ENCODE results near the gene CFAP74. TPM values are rescaled to one million over a fixed set of nuclear protein-coding genes. Genes with fewer than 3 reads are reported as not detected.

Gene CFAP74
- total and polyA plus RNA-seq, 2 of the 13 experiments (the other 11 are each of a cell fraction or from before 2014, with no cell fraction given) = 0.27 to 0.62 TPM

DNA sequence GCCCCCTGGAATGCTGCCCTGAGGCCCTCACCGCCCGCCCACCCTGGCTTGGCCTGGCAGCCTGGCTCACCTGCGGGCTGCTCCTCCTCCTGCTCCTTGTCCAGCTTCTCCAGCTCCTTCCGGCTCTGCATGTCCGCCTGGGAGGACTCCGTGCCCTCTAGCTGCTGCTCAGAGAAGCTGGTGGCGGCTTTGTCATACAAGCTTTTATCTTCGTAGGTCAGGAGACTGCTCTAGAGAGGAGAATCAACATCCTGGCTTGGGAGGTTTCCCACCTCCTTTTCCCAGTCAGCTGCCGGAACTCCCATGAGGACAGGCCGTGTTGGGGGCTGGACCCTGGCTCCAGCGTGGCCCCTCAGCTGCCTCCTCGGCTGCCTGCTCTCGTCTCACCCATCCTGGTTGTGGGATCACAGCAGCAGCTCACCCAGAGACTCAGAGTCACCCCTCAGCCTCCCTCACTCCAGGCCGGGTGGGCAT is 47.9 kb downstream of the CFAP74 start (continued):
- TF ChIP-seq, protein P1, sequence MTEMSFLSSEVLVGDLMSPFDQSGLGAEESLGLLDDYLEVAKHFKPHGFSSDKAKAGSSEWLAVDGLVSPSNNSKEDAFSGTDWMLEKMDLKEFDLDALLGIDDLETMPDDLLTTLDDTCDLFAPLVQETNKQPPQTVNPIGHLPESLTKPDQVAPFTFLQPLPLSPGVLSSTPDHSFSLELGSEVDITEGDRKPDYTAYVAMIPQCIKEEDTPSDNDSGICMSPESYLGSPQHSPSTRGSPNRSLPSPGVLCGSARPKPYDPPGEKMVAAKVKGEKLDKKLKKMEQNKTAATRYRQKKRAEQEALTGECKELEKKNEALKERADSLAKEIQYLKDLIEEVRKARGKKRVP (CRISPR knock-in tag; IDR thresholded peaks at IDR 0.05) = no peak
- TF ChIP-seq ZKSCAN5 (CRISPR knock-in tag; IDR thresholded peaks at IDR 0.05) = no peak
- peak; percentile 15; the same call in 1 of the 2 replicates for TF ChIP-seq FOXO1 (CRISPR knock-in tag; IDR thresholded peaks at IDR 0.05)

DNA sequence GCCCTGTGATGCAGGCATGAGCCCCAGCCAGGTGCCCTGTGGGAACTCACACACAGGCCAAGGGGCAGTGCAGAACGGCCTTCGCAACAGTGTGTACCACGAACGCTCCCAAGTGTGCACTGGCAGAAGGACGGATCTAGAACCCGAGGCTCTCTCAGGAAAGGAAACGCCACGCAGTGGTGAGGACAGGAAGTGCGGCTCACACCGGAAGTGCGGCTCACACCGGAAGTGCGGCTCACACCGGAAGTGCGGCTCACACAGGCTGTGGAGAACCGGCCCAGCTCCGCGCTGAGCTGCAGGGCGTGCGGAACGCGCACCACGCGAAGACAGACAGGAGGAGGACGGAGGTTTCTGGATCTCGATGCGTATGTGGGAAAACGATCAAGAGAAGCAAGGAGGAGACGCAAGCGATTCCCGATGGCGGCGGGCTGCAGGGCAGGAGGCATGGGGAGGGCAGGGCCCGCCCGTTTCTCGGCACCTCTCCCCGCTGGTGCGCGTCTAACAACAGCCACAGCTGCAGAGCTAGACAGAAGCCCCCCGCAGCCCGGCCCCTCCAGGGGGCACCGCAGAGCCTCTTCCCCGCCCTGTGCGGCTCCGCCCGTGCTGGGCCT is 48.6 kb downstream of the CFAP74 start:
- intact Hi-C loops (cut with micrococcal nuclease; ENCODE audit: unreplicated experiment) = no loop called here
- no peak for DNase-seq (ENCODE audit: low spot score)
- Histone ChIP-seq H3K36me3 (replicated peaks in 1 of 2; ENCODE audit: control insufficient read depth in 1 of 2, insufficient read depth in 2 of 2, low read length in 2 of 2) (no peaks in the 10 kb centered on the region), H3K4me3 (replicated peaks in 1 of 3; ENCODE audit: insufficient read depth in 1 of 3, low read depth in 2 of 3, low read length in 3 of 3) (peak overlapping the region in 1 of 3 experiments; percentile 17; a peak in 1 of 6 replicates), H3K27ac (ENCODE audit: extremely low read length, insufficient read depth, low read length) (no peak overlapping the region), H3K79me2 (ENCODE audit: insufficient read depth, low read length) (no peaks in the 10 kb centered on the region), H2AFZ (ENCODE audit: low read length) (no peak overlapping the region), H3K27me3 (ENCODE audit: control insufficient read depth in 1 of 2, insufficient read depth in 2 of 2, low read length in 2 of 2) (peaks cover 0 to 19% of the 10 kb centered on the region in 2 experiments; a peak in 3 of 5 replicates), H3K9me3 (ENCODE audit: low read length) (no peaks in the 10 kb centered on the region), H3K4me2 (ENCODE audit: low read depth, low read length) (peak overlapping the region; percentile 56; the same call in 1 of the 2 replicates), H3K9ac (ENCODE audit: insufficient read depth, low read depth, low read length) (no peak overlapping the region), H3K4me1 (ENCODE audit: insufficient read depth, low read length) (peaks cover 59% of the 10 kb centered on the region), H4K20me1 (ENCODE audit: insufficient read depth, low read length) (no peaks in the 10 kb centered on the region)
- FAIRE-seq = no peak
- ChIA-PET POLR2A (interaction anchor here (4.3 kb wide), 1 partner anchor 11 kb away, joined by 18 read pairs; no protein-coding TSS in a partner anchor), CTCF (ENCODE audit: low intra/inter-chr PET ratio, low total read pairs) (no interaction called here)
- no TSS peak for BruUV-seq (replicated peaks)
- ATAC-seq = no peak; the same call in 1 of the 3 replicates
- WGBS (ENCODE audit: low lambda C conversion rate) = 86% methylated on average over 46 of the region's 46 CpGs
- in situ Hi-C loops (cut with HindIII; ENCODE audit: extremely low pct_ligation_motif_present, low pct_unique_long_range_greater_than_20kb) = no loop called here
- TF ChIP-seq ZNF839 (CRISPR knock-in tag; IDR thresholded peaks at IDR 0.05; ENCODE audit: borderline replicate concordance) = peak; percentile 13; the same call in 1 of the 2 replicates
- TF ChIP-seq, protein P2, sequence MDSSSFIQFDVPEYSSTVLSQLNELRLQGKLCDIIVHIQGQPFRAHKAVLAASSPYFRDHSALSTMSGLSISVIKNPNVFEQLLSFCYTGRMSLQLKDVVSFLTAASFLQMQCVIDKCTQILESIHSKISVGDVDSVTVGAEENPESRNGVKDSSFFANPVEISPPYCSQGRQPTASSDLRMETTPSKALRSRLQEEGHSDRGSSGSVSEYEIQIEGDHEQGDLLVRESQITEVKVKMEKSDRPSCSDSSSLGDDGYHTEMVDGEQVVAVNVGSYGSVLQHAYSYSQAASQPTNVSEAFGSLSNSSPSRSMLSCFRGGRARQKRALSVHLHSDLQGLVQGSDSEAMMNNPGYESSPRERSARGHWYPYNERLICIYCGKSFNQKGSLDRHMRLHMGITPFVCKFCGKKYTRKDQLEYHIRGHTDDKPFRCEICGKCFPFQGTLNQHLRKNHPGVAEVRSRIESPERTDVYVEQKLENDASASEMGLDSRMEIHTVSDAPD (CRISPR knock-in tag; IDR thresholded peaks at IDR 0.05) = 0 out of 2 replicates have a peak, but pooled peaks have one; percentile 48
- peak; percentile 30; the same call in 1 of the 2 replicates for TF ChIP-seq SP4 (CRISPR knock-in tag; IDR thresholded peaks at IDR 0.05)
- TF ChIP-seq GABPB1 (CRISPR knock-in tag; IDR thresholded peaks at IDR 0.05) = peak; percentile 86
- TF ChIP-seq, protein P3, sequence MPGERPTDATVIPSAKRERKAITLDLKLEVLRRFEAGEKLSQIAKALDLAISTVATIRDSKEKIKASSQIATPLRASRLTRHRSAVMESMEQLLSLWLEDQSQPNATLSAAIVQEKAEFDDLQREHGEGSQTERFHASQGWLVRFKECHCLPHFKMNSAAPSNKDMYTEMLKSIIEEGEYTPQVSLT (CRISPR knock-in tag; IDR thresholded peaks at IDR 0.05; ENCODE audit: borderline replicate concordance, low read depth) = no peak
- TF ChIP-seq KLF15 (CRISPR knock-in tag; IDR thresholded peaks at IDR 0.05; ENCODE audit: borderline replicate concordance) = no peak
- TF ChIP-seq, protein P4, sequence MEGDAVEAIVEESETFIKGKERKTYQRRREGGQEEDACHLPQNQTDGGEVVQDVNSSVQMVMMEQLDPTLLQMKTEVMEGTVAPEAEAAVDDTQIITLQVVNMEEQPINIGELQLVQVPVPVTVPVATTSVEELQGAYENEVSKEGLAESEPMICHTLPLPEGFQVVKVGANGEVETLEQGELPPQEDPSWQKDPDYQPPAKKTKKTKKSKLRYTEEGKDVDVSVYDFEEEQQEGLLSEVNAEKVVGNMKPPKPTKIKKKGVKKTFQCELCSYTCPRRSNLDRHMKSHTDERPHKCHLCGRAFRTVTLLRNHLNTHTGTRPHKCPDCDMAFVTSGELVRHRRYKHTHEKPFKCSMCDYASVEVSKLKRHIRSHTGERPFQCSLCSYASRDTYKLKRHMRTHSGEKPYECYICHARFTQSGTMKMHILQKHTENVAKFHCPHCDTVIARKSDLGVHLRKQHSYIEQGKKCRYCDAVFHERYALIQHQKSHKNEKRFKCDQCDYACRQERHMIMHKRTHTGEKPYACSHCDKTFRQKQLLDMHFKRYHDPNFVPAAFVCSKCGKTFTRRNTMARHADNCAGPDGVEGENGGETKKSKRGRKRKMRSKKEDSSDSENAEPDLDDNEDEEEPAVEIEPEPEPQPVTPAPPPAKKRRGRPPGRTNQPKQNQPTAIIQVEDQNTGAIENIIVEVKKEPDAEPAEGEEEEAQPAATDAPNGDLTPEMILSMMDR (CRISPR knock-in tag; IDR thresholded peaks at IDR 0.05) = peak; percentile 46
- no peak for TF ChIP-seq ZMYM3 (CRISPR knock-in tag; IDR thresholded peaks at IDR 0.05)
- TF ChIP-seq, protein P5, sequence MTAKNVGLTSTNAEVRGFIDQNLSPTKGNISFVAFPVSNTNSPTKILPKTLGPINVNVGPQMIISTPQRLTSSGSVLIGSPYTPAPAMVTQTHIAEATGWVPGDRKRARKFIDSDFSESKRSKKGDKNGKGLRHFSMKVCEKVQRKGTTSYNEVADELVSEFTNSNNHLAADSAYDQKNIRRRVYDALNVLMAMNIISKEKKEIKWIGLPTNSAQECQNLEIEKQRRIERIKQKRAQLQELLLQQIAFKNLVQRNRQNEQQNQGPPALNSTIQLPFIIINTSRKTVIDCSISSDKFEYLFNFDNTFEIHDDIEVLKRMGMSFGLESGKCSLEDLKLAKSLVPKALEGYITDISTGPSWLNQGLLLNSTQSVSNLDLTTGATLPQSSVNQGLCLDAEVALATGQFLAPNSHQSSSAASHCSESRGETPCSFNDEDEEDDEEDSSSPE (CRISPR knock-in tag; IDR thresholded peaks at IDR 0.05) = no peak
- TF ChIP-seq ZNF564 (CRISPR knock-in tag; IDR thresholded peaks at IDR 0.05) = no peak
- no peak for TF ChIP-seq RAD51 (IDR thresholded peaks at IDR 0.05; ENCODE audit: borderline replicate concordance)
- no peak for TF ChIP-seq MEF2D (CRISPR knock-in tag; IDR thresholded peaks at IDR 0.05)
- peak; percentile 67 for TF ChIP-seq BORCS8-MEF2B (CRISPR knock-in tag; IDR thresholded peaks at IDR 0.05)
- TF ChIP-seq NR2F6 (IDR thresholded peaks at IDR 0.05) = no peak
- no peak for TF ChIP-seq NR2F6 (CRISPR knock-in tag; IDR thresholded peaks at IDR 0.05)

Measured in HepG2 (cell line).